Amygdala (tissue), 56 donors: Measurements from ENCODE around the gene ETV6.

Source experiments
- DNase-seq, 56 donors: peaks; one replicate each; lab custom pipeline; 2025; lab: John Stamatoyannopoulos, UW

ETV6 gene

DNA sequence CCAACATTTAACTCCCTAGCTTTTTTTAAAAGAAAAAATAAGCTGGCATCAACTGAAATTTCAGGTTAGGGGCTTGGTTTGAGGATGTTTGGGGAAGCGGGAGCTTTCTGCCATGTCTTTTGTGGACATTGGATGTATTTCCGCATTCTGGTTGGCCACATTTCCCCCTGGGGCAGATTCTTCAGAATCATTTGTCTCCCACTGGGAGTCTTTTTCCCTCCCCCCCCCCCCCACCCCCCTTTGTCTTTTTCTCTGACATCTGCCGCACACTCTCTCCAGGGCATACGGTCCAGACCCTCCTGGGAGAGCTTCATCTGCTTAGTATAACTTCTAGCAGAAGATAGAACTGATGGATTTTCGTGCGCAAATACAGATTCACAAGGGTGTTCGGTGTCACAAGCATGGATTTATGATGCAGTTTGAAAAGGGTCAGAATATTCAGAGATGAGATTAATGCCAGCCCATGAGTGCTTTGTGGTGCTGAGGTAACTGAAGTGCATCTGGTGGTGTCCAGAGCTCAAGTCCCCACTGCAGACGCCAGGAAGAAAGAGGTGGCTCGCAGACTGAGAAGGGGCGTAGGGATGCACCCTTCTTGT lies 40.2 kb downstream of the ETV6 start:
- DNase-seq: no peak

DNA sequence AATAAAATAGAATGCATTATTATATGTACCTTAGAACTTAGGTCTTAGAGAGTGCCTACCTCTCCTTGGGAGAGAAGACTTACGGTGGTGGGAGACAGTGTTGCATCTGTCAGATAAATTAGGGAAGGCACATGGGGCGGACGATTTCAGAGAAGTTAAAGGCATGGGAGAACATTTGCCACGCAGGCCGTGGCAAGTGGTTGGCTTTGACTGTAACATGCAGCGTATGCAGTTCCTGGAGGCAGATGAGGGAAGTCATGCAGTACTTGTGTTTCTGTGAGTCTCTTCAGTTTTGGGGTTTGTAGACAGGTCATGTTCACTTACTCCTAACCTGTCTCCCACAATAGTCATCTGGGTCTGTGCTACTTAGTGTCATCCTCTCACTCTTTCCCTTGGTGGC lies 43.6 kb downstream of the ETV6 start:
- DNase-seq: peak in 3 of 56 donors; percentile 1 to 42 (median 6)

DNA sequence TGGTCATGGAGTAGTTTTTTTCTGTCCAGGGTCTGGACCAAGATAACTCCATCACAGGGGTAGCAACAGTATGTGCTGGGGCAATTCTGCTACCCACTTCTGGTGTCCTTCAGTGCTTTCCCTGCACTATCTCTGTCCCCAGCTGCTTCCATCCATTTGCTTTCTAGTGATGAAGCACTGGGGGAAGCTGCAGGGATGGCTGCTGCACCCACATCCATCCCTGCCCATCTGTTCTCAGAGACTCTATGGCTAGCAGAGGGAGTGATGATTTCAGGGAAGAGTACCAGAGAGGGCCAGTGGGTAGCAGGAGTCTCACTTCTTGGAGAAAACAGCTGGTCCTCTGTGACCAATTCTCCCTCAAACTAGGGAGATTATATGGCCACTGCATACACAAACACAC lies 44.1 kb downstream of the ETV6 start:
- DNase-seq: no peak

DNA sequence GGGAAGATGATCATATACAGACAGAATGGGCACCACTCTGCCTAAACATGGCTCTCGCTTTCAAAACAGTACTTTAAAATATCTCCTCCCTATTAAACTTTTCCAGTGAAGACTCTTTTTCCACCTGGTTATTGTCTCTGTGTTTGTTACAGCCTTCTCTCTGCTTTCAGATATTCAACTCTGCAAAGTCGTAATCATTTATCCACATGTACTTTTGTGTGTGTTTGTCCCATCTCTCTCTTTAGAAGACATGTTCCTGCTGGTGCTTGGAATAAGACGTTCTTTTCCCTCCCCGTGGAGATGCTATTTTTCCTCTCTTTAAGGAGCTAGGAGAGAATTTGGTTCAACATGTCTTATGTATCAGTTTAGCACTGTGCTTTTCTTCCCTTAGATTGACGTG lies 45.1 kb downstream of the ETV6 start:
- no peak for DNase-seq

DNA sequence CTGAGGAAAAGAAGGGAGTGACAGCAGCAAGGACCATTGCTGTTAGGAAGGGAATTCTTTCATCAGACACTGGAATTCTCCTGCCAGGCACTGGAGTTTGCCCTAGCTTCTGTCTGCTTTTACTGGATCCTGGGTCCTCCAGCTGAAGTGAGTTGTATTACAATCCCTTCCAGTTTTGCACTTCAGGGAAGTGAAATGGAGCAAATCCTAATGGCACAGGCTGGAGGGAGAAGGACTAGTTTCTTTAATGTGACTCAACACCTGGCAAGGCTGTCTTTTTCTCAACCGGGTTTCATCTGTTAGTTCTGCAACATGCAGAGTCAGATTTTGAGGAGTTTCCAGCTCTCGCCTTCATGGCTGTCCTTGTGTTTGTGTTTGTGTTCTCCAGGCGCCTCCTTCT lies 45.8 kb downstream of the ETV6 start:
- no peak for DNase-seq

DNA sequence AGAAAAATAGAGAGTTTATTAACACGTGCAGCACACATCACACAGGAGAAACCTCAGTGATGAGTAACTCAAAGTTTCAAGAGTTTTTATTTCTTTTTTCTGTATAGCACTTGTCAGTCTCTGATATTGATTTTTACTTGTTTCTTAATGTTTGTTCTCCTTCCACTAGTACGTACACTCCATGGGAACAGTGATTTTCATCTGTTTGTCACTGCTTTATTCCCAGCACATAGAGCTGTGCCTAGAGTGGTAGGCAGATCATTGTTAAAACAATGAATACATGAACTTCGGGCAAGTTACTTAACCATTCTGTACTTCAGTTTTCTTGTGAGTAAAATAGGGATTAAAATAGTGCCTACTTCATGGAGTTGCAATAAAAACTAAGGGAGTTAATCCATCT lies 46.6 kb downstream of the ETV6 start:
- DNase-seq: no peak

DNA sequence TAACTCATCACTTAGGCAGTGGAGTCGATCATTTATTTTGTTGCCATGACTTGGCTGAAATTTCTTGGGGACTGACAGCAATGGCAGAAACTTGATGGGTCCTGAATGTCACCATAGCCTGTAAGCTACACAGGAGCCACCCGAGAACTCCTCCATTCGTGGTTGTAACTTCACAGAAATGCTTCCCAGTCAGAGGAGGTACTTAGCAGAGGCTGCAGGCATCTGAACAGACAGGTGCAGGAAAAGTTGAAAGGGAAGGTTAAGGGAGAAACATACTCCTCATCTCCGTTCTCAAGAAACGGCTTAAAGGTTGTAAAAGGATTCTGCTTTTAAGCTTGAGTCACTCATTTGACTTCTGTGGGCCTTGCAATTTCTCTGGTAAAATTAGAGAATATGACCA lies 47.7 kb downstream of the ETV6 start:
- no peak for DNase-seq

DNA sequence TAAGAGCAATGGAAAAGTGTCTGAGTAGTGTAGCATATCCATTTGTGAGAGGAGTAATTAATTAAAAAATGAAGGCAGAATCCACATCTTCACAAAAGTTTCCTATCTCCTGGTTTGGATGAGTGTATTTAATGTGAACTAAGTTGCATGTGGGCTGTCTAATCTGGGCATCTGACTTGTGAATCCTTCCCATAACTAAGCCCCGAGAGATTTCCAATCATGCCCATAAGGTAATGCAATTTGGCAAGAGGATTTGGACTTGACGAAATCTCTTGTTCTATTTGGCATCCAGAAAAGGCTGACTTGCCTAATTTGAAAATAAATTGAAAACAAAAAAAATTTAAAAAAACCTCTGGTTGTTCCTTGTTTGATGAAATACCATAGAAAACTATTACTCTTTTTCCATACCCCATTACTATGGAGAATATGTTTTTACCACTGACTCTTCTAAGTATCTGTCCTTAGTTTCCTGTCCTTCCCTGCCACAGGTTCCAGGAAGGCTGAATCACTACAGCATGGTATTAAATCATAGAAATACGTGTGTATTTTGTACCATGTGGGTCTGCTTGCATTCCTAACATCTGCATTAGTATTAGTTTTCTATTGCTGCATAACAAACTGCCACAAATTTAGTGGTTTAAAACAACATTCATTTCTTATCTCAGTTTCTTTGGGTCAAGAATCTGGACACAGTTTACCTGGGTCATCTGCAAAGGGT lies 48.4 kb downstream of the ETV6 start:
- no peak for DNase-seq

DNA sequence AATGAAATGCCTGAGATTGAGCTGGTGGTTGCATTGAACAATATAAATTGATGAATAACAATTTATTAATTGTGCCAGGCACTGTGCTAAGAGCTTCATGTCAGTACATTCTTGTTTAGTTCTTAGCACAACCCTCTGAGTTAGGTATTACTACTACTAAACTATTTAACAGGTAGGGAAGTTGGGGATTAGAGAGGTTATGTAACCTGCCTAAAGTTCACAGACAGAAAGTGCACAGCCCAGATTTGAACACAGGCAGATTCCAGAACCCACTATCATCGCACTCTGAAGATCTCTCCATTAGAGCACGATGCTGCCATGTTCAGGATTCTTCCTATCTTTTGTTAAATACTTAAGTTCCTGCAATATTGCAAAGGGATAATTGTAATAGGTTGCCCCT lies 49.3 kb downstream of the ETV6 start:
- no peak for DNase-seq

DNA sequence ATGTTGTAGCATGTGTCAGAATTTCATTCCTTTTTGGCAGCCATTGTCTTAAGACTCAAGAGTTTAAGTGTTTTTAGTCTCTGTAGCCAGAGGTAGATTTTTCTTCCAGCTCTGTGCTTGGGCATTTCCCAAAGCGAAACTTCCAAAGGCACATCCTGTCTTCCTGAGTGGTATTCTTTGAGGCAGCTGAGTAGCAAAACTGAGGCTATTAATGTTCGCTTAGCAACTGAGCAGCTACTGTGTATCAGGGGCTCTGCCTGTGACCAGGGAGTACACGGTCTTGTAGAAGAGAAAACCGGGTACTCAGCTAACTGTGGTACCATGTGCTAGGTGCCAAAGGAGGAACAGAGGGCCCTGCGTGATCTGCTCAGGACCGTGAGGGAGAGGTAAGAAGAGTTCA lies 52.0 kb downstream of the ETV6 start:
- no peak for DNase-seq

DNA sequence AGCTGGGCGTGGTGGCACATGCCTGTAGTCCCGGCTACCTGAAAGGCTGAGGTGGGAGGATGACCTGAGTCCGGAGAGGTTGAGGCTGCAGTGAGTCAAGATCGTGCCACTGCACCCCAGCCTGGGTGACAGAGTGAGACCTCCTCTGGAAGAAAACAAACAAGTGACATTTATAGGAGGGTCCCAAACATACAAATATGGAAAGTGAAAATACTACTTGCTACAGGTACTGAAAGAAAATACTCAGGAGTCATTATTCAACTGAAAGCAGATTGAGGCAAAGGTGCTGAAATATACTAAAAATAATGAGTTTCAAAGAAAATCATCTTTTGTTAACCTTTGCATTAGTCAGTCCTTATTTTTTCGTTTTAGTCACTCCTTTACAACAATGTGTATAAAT lies 53.5 kb downstream of the ETV6 start:
- DNase-seq: no peak

DNA sequence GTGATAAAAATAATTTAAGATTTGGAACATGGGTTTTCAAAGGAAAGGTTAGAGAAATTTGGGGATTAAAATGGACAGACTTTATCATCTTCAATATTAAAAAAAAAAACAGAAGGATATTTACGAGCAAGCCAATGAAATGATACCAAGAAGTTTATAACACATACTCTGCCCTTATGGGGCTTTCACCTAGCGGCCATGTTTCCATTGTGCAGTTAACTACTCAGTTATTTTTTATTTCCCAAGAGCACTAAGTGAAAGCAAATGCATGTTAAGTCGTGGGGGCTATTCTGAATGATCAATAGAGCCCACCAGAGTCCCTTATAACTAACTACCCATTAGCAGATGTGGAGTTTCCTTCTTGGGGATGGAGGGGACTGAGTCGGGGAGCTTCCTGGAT lies 53.9 kb downstream of the ETV6 start:
- DNase-seq: no peak

DNA sequence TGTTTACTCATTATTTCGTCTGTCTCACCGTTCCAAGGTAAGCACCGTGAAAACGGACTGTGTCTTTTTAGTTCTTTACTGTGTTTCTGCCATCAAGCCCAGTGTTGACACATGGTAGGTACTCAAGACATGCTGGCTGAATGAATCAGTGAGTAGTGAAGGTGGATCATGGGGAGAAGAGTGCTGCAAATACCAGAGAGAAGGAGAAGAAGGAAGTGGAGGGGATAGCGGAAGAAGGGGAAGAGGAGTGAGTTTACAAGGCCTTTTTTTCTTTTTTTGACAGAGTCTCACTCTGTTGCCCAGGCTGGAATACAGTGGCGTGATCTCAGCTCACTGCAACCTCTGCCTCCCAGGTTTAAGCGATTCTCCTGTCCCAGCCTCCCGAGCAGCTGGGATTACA lies 54.6 kb downstream of the ETV6 start:
- DNase-seq: no peak

DNA sequence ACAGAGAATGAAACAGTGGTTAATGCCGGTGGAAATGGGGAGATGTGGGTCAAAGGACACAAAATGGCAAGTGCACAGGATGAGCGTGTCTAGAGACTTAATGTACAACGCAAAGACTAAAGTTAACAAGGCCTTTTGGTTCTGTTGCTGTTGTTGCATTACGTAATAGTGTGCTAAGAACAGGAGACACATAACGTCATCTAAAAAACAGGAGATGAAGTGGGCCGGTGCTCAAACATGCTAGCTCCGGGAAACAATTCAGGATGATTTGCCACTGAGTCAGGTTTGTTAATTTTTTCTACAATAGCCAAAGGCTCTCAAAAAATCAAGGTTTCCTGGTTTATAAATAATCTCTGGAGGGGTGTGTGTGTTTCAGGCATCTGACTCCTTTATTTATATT lies 55.5 kb downstream of the ETV6 start:
- no peak for DNase-seq

DNA sequence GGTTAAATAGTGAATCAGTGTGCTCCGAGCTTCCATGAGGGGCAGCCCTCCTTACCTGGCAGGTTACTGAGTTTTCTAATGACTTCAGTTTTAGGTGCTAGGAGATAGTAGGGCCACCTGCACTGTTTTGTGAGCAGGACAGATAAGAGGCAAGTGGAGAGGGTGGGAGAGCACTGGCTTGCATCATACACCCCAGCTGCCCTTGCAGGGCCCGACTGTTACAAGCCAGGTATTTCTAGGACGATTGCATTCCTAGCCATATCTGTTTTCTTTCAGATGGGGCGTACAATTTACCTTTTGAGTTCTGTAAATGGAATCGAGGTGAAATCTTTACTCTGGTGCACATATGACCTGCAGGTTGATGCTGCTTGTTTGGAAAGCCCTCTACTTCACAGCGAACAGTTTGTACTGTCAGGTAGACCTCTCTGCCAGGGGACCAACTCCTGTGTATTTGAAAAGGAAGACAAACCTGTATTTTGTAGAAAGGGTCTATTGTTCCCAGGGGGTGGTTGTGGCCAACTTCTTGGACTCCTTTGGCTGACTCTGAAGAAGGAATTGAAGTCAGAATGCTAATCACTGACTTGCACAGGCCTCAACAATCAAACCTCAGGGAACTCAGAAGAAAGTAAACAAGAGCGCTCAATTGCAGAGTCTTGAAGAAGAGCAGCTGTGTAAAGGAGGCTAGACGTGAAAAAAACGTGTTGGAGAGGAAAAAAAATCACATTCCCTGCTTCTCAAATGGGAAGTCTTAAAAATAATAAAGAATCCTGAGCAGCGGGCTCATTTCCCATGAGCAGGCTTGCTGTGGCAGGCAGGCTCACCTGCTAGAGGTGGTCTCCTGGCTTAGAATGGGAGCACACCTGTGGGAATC lies 57.3 kb downstream of the ETV6 start:
- DNase-seq: no peak

DNA sequence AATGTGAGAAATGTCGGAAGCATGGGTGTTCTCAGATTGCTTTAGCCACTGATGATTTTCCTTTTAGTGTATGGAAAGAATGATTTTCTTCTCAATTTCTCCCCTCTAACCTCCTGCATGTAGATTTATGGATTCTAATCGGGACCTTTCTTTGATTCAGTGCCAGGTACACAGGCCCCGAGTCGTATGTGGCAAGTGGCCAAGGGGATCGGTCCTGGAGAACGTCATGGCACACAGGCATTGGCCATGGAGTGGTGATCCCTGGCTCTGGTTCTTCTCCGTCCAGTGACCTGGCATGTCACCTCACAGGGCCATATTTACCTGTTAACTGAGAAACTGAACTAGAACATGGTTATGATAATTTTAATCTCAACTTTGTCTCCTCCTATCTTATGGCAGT lies 58.1 kb downstream of the ETV6 start:
- peak in 1 of 56 donors; percentile 39 for DNase-seq

DNA sequence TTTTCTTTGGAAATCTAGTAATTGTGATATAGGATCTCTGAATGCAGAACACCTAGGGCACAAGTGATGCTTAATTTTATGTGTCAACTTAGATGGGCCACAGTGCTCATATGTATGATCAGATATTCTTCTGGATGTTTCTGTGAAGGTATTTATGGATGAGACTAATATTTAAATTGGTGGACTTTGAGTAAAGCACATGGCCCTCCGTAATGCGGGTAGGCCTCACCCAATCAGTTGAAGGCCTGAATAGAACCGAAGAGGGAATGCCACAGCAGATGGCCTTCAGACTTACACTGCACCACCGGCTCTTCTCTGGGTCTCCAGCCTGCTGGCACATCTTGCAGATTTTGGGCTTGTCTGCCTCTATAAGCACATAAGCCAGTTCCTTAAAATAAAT lies 60.0 kb downstream of the ETV6 start:
- no peak for DNase-seq

DNA sequence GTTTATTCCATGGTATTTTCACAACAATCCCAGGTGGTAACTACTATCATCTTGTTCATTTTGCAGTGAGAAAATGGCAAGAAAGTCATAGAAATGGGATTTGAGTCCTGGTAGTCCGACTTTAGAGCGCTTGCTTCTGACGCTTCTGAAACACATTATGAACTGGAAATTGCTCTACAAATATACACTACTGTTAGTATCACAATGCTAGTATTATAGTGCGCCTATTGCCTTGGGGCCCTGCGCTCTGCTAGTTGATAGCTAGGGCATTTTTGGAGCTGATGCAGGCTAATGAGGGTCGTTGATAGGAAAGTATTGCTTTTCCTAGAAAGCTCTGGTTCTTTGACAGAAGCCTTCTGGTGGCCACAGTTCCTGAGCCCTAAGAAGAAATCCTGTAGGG lies 61.0 kb downstream of the ETV6 start:
- DNase-seq: no peak

DNA sequence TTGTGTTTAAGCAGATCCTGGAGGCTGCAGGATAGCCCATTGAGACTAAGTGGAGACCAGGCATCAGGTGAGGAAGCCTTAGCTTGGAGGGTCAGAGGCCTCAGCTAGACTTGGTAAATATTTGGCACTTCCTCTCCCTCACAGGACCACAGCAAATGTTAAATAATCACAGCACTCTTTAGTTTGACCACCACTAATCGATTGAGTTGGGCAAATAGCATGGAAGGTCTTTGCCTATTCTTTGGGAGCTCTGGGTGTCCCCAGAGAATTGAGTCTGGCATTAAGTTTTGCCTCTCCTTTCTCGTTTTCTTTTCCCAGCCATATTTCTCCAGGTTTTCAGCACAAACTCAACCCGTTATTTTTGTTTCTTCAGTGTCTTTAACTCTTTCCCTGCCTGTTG lies 61.4 kb downstream of the ETV6 start:
- DNase-seq: no peak

DNA sequence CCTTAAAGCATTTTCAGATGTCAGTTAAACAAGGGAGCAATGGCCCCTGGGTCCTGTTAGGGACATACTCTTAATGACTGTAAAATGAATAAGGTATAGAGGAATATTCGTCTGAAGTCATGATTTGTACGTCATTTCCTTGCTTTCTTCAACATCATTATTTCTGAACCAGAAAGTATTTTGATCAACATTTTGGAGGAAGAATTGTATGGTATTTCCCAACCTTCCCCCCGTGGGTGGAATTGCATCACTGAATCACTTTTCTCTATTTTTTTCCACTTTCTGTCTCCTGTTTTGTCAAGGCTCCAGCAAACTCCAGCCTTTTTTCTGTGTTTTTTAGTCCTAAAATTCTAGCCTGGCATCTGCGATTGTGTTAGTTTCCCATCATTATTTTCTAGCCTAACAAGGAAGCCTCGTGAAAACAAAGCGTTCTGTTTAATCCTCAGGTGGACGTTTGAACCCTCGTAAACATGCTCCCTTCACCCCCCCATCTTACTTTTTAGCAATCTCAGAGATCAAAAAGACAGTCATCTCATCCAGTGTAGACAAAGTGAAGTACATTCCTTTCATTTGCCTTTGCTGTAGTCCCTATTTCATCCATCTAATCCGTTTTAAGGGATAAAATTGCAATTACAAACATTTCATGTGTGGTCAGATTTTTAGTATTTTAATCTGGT lies 62.3 kb downstream of the ETV6 start:
- DNase-seq: peak in 1 of 56 donors; percentile 18

DNA sequence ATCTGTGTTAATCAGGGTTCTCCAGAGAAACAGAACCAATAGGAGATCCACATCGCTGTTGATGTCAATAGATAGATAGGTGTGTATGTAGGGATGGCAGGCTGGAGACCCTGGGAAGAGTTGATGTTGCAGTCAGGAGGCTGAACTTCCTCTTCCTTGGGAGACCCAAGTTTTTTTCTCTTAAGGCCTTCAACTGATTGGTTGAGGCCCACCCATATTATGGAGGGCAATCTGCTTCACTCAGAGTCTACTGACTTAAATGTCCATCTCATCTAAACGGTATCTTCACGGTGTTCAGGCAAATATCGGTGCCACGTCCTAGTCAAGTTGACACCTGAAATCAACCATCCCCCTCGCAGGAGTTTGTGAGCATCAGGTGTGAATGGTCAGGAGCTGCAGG lies 63.0 kb downstream of the ETV6 start:
- DNase-seq: no peak
